ENCODE measurements around the gene PKD1. TPM values are rescaled to one million over a fixed set of nuclear protein-coding genes. Genes with fewer than 3 reads are reported as not detected.

PKD1 gene
- total RNA-seq, 1 donor from 2014 or later: 78.4 TPM

- intact Hi-C loops (cut with micrococcal nuclease): no loop called here
Measured at GRCh38 chr16:2090777-2091546, 44.7 kb downstream of the PKD1 start.

GRCh38 chr16:2090481-2090776 lies 45.3 kb downstream of the PKD1 start:
- intact Hi-C loops (cut with micrococcal nuclease): no loop called here

DNA sequence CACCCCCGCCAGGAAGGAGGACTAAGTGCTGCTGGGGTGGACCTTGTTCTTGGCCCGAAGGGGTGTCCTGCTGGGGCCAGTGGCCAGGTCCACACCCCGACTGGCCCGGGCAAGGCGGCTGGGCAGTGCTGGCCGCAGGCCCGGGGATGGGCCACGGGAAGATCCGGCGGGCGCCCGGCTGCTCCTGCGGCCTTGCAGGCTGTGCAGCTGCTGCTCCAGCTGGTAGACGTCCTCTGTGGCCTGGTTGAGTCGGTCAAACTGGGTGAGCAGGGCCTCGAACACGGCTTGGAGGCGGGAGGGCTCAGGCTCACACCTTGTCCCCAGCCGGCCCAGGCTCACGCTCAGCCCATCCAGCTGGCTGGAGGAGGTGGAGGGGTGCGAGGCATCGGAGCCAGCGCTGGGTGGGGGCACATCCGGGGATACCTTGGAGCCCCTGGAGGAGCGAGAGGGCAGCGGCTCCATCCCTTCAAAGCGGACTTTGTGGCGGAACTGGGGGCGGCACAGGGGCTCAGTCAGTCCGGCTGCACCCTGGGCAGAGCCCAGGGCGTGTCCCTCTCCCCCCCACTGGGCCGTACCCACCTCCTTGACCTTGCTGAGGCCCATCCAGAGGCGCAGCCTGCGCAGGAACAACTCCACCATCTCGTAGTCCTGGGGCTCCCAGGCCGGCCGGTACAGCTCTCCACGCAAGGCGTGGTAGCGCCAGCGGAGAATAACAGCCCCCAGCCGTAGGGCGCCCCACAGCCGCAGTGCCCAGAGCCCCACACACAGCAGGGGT lies 45.8 kb downstream of the PKD1 start:
- intact Hi-C loops (cut with micrococcal nuclease): no loop called here

DNA sequence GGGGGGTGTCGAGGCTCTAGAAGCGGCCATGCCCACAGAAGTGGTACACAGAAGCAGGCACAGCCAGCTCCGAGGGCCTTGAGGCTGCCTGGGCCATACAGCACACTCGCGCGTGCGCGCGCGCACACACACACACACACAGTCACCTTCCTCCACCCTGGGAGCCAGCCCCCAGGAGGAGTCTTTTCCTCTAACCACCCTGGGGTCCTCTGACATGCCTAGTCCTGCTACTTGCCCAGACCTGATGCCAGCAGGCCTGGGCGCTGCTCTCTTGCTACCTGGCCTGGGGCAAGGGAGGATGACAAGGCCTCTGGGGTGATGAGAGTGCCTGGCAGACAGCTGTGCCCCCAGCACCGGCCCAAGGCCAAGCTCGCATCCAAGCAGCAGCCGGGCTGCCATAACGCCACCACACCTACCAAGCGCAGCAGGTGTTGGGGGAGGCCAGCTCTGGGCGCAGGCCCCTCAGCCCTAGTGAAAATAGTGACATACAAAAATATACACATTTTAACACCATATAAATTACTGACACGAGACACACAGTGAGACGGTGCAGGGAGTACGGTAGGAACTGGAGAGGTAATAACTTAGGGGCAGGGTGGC lies 46.8 kb downstream of the PKD1 start:
- intact Hi-C loops (cut with micrococcal nuclease): no loop called here

DNA sequence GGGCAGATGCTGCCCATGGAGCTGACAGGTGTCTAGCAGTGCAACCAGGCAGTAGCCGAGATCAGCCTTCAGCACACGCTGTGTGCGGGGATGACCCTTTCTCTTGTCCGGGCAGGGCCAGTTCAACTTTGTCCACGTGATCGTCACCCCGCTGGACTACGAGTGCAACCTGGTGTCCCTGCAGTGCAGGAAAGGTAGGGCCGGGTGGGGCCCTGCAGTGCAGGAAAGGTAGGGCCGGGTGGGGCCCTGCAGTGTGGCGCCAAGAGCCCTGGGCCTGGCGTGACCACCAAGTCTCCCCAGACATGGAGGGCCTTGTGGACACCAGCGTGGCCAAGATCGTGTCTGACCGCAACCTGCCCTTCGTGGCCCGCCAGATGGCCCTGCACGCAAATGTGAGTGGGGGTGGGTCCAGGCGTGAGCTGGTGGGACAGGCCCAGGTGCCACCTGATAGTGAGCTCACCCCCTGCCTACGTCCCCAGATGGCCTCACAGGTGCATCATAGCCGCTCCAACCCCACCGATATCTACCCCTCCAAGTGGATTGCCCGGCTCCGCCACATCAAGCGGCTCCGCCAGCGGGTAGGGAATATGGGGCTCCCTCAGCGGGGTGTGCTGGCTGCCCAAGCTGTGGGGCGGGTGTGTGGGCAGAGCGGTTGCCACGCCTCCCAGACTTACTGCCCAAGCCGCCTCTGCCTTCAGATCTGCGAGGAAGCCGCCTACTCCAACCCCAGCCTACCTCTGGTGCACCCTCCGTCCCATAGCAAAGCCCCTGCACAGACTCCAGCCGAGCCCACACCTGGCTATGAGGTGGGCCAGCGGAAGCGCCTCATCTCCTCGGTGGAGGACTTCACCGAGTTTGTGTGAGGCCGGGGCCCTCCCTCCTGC lies 47.7 kb downstream of the PKD1 start:
- intact Hi-C loops (cut with micrococcal nuclease): no loop called here

GRCh38 chr16:2086812-2087747 lies 48.6 kb downstream of the PKD1 start:
- intact Hi-C loops (cut with micrococcal nuclease): no loop called here

DNA sequence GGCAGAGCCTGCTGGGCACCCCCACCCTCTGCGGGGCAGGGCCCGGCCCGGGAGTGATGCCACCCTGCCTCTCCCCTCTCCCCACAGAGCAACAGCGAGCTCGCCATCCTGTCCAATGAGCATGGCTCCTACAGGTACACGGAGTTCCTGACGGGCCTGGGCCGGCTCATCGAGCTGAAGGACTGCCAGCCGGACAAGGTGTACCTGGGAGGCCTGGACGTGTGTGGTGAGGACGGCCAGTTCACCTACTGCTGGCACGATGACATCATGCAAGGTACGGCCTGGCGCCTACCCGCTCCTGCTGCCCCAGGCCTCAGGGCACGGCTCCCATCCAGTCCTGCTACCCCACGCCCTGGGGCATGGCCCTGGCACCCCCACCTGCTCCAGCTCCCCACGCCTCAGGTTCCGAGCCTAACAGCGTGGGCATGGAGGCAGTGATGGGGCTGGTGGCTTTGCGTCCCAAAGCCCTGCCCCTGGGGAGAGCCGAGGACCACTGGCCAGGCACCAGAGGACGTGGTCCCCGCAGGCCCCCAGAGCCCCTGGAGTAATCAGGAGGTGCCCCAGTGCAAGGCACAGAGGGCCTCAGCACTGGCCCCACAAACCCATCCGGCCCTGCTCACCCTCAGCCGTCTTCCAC lies 49.5 kb downstream of the PKD1 start:
- intact Hi-C loops (cut with micrococcal nuclease): no loop called here

DNA sequence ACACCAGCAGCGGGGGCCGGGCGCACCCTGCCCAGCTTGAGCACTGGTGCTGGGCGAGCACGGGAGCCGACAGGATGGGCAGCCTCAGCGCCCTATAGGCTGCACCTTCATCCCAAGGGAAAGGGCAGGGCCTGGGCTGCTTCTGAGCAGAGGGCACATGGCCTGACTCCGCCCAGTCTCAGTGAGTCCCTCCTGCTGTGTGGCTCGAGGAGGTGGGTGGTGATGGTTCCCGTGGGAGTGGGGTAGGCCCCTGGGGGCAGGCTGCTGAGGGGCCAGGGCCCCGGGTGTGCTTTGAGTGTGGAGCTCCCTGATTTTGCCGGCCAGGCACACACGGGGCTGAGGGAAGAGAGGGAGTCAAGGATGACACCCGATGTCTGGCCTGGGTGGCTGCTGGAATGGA lies 50.0 kb downstream of the PKD1 start:
- intact Hi-C loops (cut with micrococcal nuclease): no loop called here

GRCh38 chr16:2084895-2085625 lies 50.6 kb downstream of the PKD1 start:
- intact Hi-C loops (cut with micrococcal nuclease): no loop called here

- intact Hi-C loops (cut with micrococcal nuclease): no loop called here
Measured at GRCh38 chr16:2083876-2084780, 51.6 kb downstream of the PKD1 start.

DNA sequence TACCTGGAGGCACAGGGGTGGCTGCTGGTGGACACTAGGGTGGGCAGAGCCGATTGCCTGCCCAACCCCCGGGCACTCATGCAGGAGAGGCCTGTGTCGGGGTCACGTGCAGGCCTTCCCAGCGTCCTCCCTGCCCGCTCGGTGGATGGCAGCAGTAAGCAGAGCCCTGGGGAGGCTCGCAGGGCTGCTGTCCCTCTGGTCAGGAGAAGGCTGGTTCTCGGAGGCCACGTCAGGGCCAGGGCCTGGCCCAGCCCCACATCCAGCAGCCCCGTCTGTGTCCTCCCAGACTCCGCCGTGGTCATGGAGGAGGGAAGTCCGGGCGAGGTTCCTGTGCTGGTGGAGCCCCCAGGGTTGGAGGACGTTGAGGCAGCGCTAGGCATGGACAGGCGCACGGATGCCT lies 52.3 kb downstream of the PKD1 start:
- intact Hi-C loops (cut with micrococcal nuclease): no loop called here

GRCh38 chr16:2082983-2083364 lies 52.7 kb downstream of the PKD1 start:
- intact Hi-C loops (cut with micrococcal nuclease): no loop called here

- intact Hi-C loops (cut with micrococcal nuclease): no loop called here
Measured at GRCh38 chr16:2082171-2082982, 53.3 kb downstream of the PKD1 start.

DNA sequence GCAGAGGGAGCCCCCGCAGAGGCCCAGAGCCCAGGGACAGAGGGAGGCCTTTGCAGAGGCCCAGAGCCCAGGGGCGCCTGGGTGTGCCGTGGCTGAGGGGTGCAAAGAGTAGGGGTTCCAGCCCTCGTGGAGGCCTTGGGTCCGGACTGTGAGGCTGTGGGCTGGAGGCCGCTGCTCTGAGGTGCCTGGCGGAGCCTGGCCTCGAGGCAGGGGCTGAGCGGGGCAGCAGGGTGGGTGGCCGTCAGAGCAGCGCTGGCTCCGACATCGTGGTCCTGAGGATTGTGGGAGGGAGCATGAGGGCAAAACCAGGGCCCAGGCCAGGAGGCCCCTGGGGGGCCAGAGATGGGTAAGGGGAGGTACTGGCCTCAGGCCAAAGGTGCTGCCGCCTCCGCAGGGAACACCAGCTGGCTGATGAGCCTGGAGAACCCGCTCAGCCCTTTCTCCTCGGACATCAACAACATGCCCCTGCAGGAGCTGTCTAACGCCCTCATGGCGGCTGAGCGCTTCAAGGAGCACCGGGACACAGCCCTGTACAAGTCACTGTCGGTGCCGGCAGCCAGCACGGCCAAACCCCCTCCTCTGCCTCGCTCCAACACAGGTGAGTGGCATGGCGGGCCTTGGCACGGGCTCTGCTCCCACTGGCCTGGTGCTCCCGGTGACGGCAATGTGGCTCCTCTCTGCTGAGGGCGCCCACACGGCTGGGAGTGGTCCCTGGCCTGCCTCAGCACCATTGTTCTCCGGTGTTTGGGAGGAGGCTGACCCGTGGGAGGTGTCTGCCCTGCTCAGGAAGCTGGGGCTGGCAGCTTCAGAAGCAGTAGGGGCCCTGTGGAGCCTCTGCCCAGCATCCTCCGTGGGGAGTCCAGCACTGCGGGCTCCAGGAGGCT lies 54.3 kb downstream of the PKD1 start:
- intact Hi-C loops (cut with micrococcal nuclease): no loop called here

GRCh38 chr16:2079991-2080390 lies 55.7 kb downstream of the PKD1 start:
- intact Hi-C loops (cut with micrococcal nuclease): no loop called here

DNA sequence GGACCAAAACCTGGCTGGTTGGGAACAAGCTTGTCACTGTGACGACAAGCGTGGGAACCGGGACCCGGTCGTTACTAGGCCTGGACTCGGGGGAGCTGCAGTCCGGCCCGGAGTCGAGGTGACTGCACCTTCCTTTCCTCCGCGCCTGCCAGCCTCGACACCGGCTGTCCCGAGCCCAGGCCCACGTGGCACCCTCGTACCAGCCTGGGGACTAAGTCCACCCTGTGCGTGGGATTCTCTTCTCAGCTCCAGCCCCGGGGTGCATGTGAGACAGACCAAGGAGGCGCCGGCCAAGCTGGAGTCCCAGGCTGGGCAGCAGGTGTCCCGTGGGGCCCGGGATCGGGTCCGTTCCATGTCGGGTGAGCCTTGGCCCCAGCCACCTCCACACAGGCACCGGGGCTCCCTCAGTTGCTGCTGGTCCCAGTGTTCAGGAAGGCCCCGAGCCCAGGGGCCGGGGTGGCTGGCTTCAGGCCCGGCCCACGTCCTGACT lies 56.3 kb downstream of the PKD1 start:
- intact Hi-C loops (cut with micrococcal nuclease): no loop called here
